Osteoblast (primary cell): ENCODE data around the gene STX8. TPM values are rescaled to one million over a fixed set of nuclear protein-coding genes. Genes with fewer than 3 reads are reported as not detected.

Experiments
- DNase-seq: peaks from one replicate; pipeline ENCODE4 v3.0.0; 2011; ENCODE audit warnings: low spot score, mixed read lengths; ENCODE audit not compliant: insufficient read length; ENCODE audit errors: missing footprints
- H2AFZ ChIP-seq: 2 replicates; pipeline ENCODE4 v1.6.0; 2011; ENCODE audit warnings: mild to moderate bottlenecking, low read length
- H3K27ac ChIP-seq: 2 replicates; pipeline ENCODE4 v1.5.1; 2011; ENCODE audit warnings: mild to moderate bottlenecking, low read depth, low read length, moderate library complexity
- H3K27me3 ChIP-seq: 2 replicates; pipeline ENCODE4 v1.6.0; 2012; ENCODE audit warnings: mild to moderate bottlenecking, control low read depth, inconsistent platforms, low read length, moderate library complexity; ENCODE audit not compliant: insufficient read depth
- H3K36me3 ChIP-seq: 2 replicates; pipeline ENCODE4 v1.5.1; 2011; ENCODE audit warnings: mild to moderate bottlenecking, low read length, control low read depth, moderate library complexity; ENCODE audit not compliant: insufficient read depth
- H3K4me1 ChIP-seq: 2 replicates; pipeline ENCODE4 v1.5.1; 2011; ENCODE audit warnings: mild to moderate bottlenecking, low read length, control low read depth, moderate library complexity; ENCODE audit not compliant: insufficient read depth
- H3K4me2 ChIP-seq: 2 replicates; pipeline ENCODE4 v1.6.0; 2011; ENCODE audit warnings: mild to moderate bottlenecking, low read length; ENCODE audit not compliant: insufficient read depth
- H3K4me3 ChIP-seq: fragments of 200-600 bp; sonication (generic); 3 replicates; pipeline ENCODE4 v1.5.1; 2012; ENCODE audit warnings: mild to moderate bottlenecking, low read length, inconsistent platforms; ENCODE audit not compliant: insufficient read depth
- H3K79me2 ChIP-seq: 2 replicates; pipeline ENCODE4 v1.6.0; 2012; ENCODE audit warnings: mild to moderate bottlenecking, low read length, control low read depth, inconsistent platforms; ENCODE audit not compliant: insufficient read depth
- H3K9me3 ChIP-seq: 2 replicates; pipeline ENCODE4 v1.5.1; 2011; ENCODE audit warnings: low read depth, low read length, control low read depth
- H4K20me1 ChIP-seq: 2 replicates; pipeline ENCODE4 v1.6.0; 2012; ENCODE audit warnings: mild to moderate bottlenecking, low read length, control low read depth; ENCODE audit not compliant: insufficient read depth
- CTCF ChIP-seq: IDR thresholded peaks from 2 replicates; pipeline ENCODE4 v1.5.1; 2011; ENCODE audit warnings: mild to moderate bottlenecking, low read depth, low read length, moderate library complexity; ENCODE audit errors: extremely low read depth
- total RNA-seq: library from RNA; depleted of rRNA; stranded (reverse); fragments of >200 nt; gene quantifications from 2 replicates; pipeline ENCODE4 v1.2.3, GENCODE V29; 2012

The STX8 gene
- total RNA-seq, 1 donor = 72.7 TPM

- TF ChIP-seq CTCF = no peak
- no peak for DNase-seq
- Histone ChIP-seq H4K20me1 (no peaks in the 10 kb centered on the region), H3K27ac (no peak overlapping the region), H3K9me3 (peaks cover 2% of the 10 kb centered on the region), H2AFZ (no peak overlapping the region), H3K4me3 (no peak overlapping the region), H3K4me2 (no peak overlapping the region), H3K79me2 (no peaks in the 10 kb centered on the region), H3K36me3 (no peaks in the 10 kb centered on the region), H3K27me3 (no peaks in the 10 kb centered on the region), H3K4me1 (no peaks in the 10 kb centered on the region)
Observed at GRCh38 chr17:9414471-9414870, 161.1 kb downstream of the STX8 start.

- Histone ChIP-seq H3K27ac (no peak overlapping the region), H3K27me3 (no peaks in the 10 kb centered on the region), H4K20me1 (peaks cover 4% of the 10 kb centered on the region), H2AFZ (no peak overlapping the region), H3K4me2 (no peak overlapping the region), H3K79me2 (no peaks in the 10 kb centered on the region), H3K4me3 (no peak overlapping the region), H3K9me3 (no peaks in the 10 kb centered on the region), H3K36me3 (no peaks in the 10 kb centered on the region), H3K4me1 (no peaks in the 10 kb centered on the region)
- no peak for TF ChIP-seq CTCF
- DNase-seq = no peak
Observed at GRCh38 chr17:9410737-9411136, 164.9 kb downstream of the STX8 start.

GRCh38 chr17:9410301-9410700, 165.3 kb downstream of the STX8 start:
- Histone ChIP-seq H3K9me3 (no peaks in the 10 kb centered on the region), H2AFZ (no peak overlapping the region), H3K79me2 (no peaks in the 10 kb centered on the region), H4K20me1 (peaks cover 4% of the 10 kb centered on the region), H3K27ac (no peak overlapping the region), H3K4me2 (no peak overlapping the region), H3K4me1 (no peaks in the 10 kb centered on the region), H3K4me3 (no peak overlapping the region), H3K27me3 (no peaks in the 10 kb centered on the region), H3K36me3 (no peaks in the 10 kb centered on the region)
- no peak for TF ChIP-seq CTCF
- DNase-seq = no peak

GRCh38 chr17:9409878-9410277, 165.7 kb downstream of the STX8 start:
- no peak for DNase-seq
- Histone ChIP-seq H3K9me3 (no peaks in the 10 kb centered on the region), H3K79me2 (no peaks in the 10 kb centered on the region), H3K36me3 (no peaks in the 10 kb centered on the region), H3K4me2 (no peak overlapping the region), H4K20me1 (peaks cover 4% of the 10 kb centered on the region), H3K4me3 (no peak overlapping the region), H2AFZ (no peak overlapping the region), H3K4me1 (no peaks in the 10 kb centered on the region), H3K27me3 (no peaks in the 10 kb centered on the region), H3K27ac (no peak overlapping the region)
- no peak for TF ChIP-seq CTCF
